Mucosa of stomach (tissue), 1 donor: ENCODE results near the gene TLCD4.
"Not testable (repeated sequence)": the region's sequence is repeated elsewhere in the genome, so short reads cannot be mapped to it uniquely, and the experiment has no call there.

Experiments used
- H3K27me3 ChIP-seq: one replicate; pipeline ENCODE4 v1.7.0; 2013; ENCODE audit warnings: mild to moderate bottlenecking, low read length; ENCODE audit not compliant: control insufficient read depth, insufficient read depth
- H3K36me3 ChIP-seq: one replicate; pipeline ENCODE4 v1.7.0; 2013; ENCODE audit warnings: low read length; ENCODE audit not compliant: control insufficient read depth, insufficient read depth
- H3K4me1 ChIP-seq: one replicate; pipeline ENCODE4 v1.7.0; 2013; ENCODE audit warnings: mild to moderate bottlenecking, low read length; ENCODE audit not compliant: control insufficient read depth, insufficient read depth
- H3K4me3 ChIP-seq: one replicate; pipeline ENCODE4 v1.7.0; 2013; ENCODE audit warnings: low read length
- H3K9ac ChIP-seq: one replicate; pipeline ENCODE4 v1.7.0; 2013; ENCODE audit warnings: mild to moderate bottlenecking, low read length, moderate library complexity
- H3K9me3 ChIP-seq: one replicate; pipeline ENCODE4 v1.7.0; 2013; ENCODE audit warnings: mild to moderate bottlenecking, low read length, moderate library complexity; ENCODE audit not compliant: control insufficient read depth
- donor health status: Pancreatic carcinoma.

Gene TLCD4

GRCh38 chr1:95084317-95085176 is 32.6 kb upstream of the TLCD4 start:
- Histone ChIP-seq H3K4me3 (no peak overlapping the region), H3K36me3 (no peaks in the 10 kb centered on the region), H3K9ac (no peak overlapping the region), H3K27me3 (no peaks in the 10 kb centered on the region), H3K4me1 (peaks cover 5% of the 10 kb centered on the region), H3K9me3 (no peaks in the 10 kb centered on the region)

GRCh38 chr1:95085376-95085775 is 31.8 kb upstream of the TLCD4 start:
- H3K27me3 ChIP-seq, result no peaks in the 10 kb centered on the region
- no peaks in the 10 kb centered on the region for H3K9me3 ChIP-seq
- H3K4me3 ChIP-seq, result no peak overlapping the region
- H3K9ac ChIP-seq, result no peak overlapping the region
- no peaks in the 10 kb centered on the region for H3K36me3 ChIP-seq
- peaks cover 5% of the 10 kb centered on the region for H3K4me1 ChIP-seq

- Histone ChIP-seq H3K9ac (no peak overlapping the region), H3K4me1 (peaks cover 5% of the 10 kb centered on the region), H3K36me3 (no peaks in the 10 kb centered on the region), H3K9me3 (no peaks in the 10 kb centered on the region), H3K27me3 (no peaks in the 10 kb centered on the region), H3K4me3 (no peak overlapping the region)
These were observed 30.1 kb upstream of the TLCD4 start for GRCh38 chr1:95086949-95087533.

- Histone ChIP-seq H3K9me3 (no peaks in the 10 kb centered on the region), H3K4me3 (no peak overlapping the region), H3K27me3 (no peaks in the 10 kb centered on the region), H3K36me3 (no peaks in the 10 kb centered on the region), H3K4me1 (peaks cover 5% of the 10 kb centered on the region), H3K9ac (no peak overlapping the region)
These were observed 28.9 kb upstream of the TLCD4 start for GRCh38 chr1:95088303-95088702.

- Histone ChIP-seq H3K9me3 (no peaks in the 10 kb centered on the region), H3K4me3 (no peak overlapping the region), H3K27me3 (no peaks in the 10 kb centered on the region), H3K36me3 (no peaks in the 10 kb centered on the region), H3K9ac (no peak overlapping the region), H3K4me1 (peaks cover 2% of the 10 kb centered on the region)
These were observed 27.4 kb upstream of the TLCD4 start for GRCh38 chr1:95089650-95090287.

GRCh38 chr1:95091290-95091689 is 25.9 kb upstream of the TLCD4 start:
- not testable (repeated sequence) for H3K36me3 ChIP-seq, H3K9ac ChIP-seq, H3K4me1 ChIP-seq, H3K27me3 ChIP-seq, H3K4me3 ChIP-seq, H3K9me3 ChIP-seq

GRCh38 chr1:95092891-95093290 is 24.3 kb upstream of the TLCD4 start:
- H3K36me3 ChIP-seq, H3K9me3 ChIP-seq, H3K4me3 ChIP-seq, H3K4me1 ChIP-seq, H3K9ac ChIP-seq, H3K27me3 ChIP-seq: not testable (repeated sequence)

GRCh38 chr1:95093296-95093695 is 23.9 kb upstream of the TLCD4 start:
- Histone ChIP-seq H3K27me3 (no peaks in the 10 kb centered on the region), H3K36me3 (no peaks in the 10 kb centered on the region), H3K9ac (no peak overlapping the region), H3K4me3 (no peak overlapping the region), H3K4me1 (no peaks in the 10 kb centered on the region), H3K9me3 (no peaks in the 10 kb centered on the region)

- Histone ChIP-seq H3K9ac (no peak overlapping the region), H3K4me1 (no peaks in the 10 kb centered on the region), H3K36me3 (no peaks in the 10 kb centered on the region), H3K4me3 (no peak overlapping the region), H3K27me3 (no peaks in the 10 kb centered on the region), H3K9me3 (no peaks in the 10 kb centered on the region)
These were observed 22.2 kb upstream of the TLCD4 start for GRCh38 chr1:95094923-95095322.

- H3K9me3 ChIP-seq, result no peaks in the 10 kb centered on the region
- no peak overlapping the region for H3K4me3 ChIP-seq
- no peak overlapping the region for H3K9ac ChIP-seq
- H3K36me3 ChIP-seq, result no peaks in the 10 kb centered on the region
- H3K27me3 ChIP-seq, result no peaks in the 10 kb centered on the region
- no peaks in the 10 kb centered on the region for H3K4me1 ChIP-seq
These were observed 21.3 kb upstream of the TLCD4 start for GRCh38 chr1:95095833-95096217.

- H3K36me3 ChIP-seq, result no peaks in the 10 kb centered on the region
- H3K27me3 ChIP-seq, result no peaks in the 10 kb centered on the region
- H3K4me3 ChIP-seq, result no peak overlapping the region
- H3K9me3 ChIP-seq, result no peaks in the 10 kb centered on the region
- H3K4me1 ChIP-seq, result no peaks in the 10 kb centered on the region
- no peak overlapping the region for H3K9ac ChIP-seq
These were observed 20.8 kb upstream of the TLCD4 start for GRCh38 chr1:95096218-95096841.

GRCh38 chr1:95097426-95097825 is 19.7 kb upstream of the TLCD4 start:
- Histone ChIP-seq H3K9me3 (no peaks in the 10 kb centered on the region), H3K9ac (no peak overlapping the region), H3K4me1 (no peaks in the 10 kb centered on the region), H3K36me3 (no peaks in the 10 kb centered on the region), H3K4me3 (no peak overlapping the region), H3K27me3 (no peaks in the 10 kb centered on the region)
